Fibroblast of lung (primary cell): ENCODE data around the gene SRL. TPM values are rescaled to one million over a fixed set of nuclear protein-coding genes. Genes with fewer than 3 reads are reported as not detected.

Source experiments
- DNase-seq, 2 donors: peaks; one replicate each; pipeline versions ENCODE4 v3.0.0 to v3.0.0-alpha.2; 2010; ENCODE audit warnings: low read depth in 2 of 2
- H2AFZ ChIP-seq: 2 replicates; pipeline ENCODE4 v1.5.1; 2012; ENCODE audit warnings: low read length, control low read depth, inconsistent platforms
- H3K27ac ChIP-seq: 2 replicates; pipeline ENCODE4 v1.5.1; 2011; ENCODE audit warnings: low read length, control low read depth; ENCODE audit not compliant: insufficient read depth
- H3K27me3 ChIP-seq: 2 replicates; pipeline ENCODE4 v1.5.1; 2011; ENCODE audit warnings: mild to moderate bottlenecking, low read length; ENCODE audit not compliant: control insufficient read depth, insufficient read depth
- H3K36me3 ChIP-seq: 2 replicates; pipeline ENCODE4 v1.5.1; 2011; ENCODE audit warnings: low read length; ENCODE audit not compliant: control insufficient read depth, insufficient read depth
- H3K4me1 ChIP-seq: 2 replicates; pipeline ENCODE4 v1.5.1; 2011; ENCODE audit warnings: low read length; ENCODE audit not compliant: control insufficient read depth, insufficient read depth; ENCODE audit errors: extremely low read depth
- H3K4me2 ChIP-seq: 2 replicates; pipeline ENCODE4 v1.5.1; 2011; ENCODE audit warnings: low read length, control low read depth; ENCODE audit not compliant: insufficient read depth; ENCODE audit errors: extremely low read depth
- H3K4me3 ChIP-seq, 4 experiments: fragments of 200-600 bp in 1 of 4; sonication (generic) in 1 of 4; replicated peaks in 1 of 4; 2 replicates each; pipeline ENCODE4 v1.5.1; 2011 to 2016; ENCODE audit warnings: low read length in 4 of 4, low read depth in 3 of 4, mild to moderate bottlenecking in 3 of 4, control low read depth in 2 of 4, inconsistent platforms in 1 of 4, mixed read lengths in 1 of 4; ENCODE audit not compliant: insufficient read depth in 1 of 4; ENCODE audit errors: control extremely low read depth in 1 of 4
- H3K79me2 ChIP-seq: 2 replicates; pipeline ENCODE4 v1.5.1; 2012; ENCODE audit warnings: mild to moderate bottlenecking, low read length, inconsistent platforms; ENCODE audit not compliant: control insufficient read depth, insufficient read depth
- H3K9ac ChIP-seq: 2 replicates; pipeline ENCODE4 v1.5.1; 2011; ENCODE audit warnings: mild to moderate bottlenecking, low read length, control low read depth; ENCODE audit not compliant: insufficient read depth
- H3K9me3 ChIP-seq: 2 replicates; pipeline ENCODE4 v1.5.1; 2012; ENCODE audit warnings: low read depth, low read length; ENCODE audit not compliant: control insufficient read depth, insufficient read depth
- H4K20me1 ChIP-seq: 2 replicates; pipeline ENCODE4 v1.5.1; 2011; ENCODE audit warnings: low read length; ENCODE audit not compliant: control insufficient read depth, insufficient read depth; ENCODE audit errors: extremely low read depth
- EZH2 ChIP-seq: IDR thresholded peaks from 2 replicates; pipeline ENCODE4 v1.5.1; 2012; ENCODE audit warnings: low read length, control low read depth, mild to moderate bottlenecking; ENCODE audit errors: missing control alignments
- polyA plus RNA-seq, 2 donors: library from polyadenylated mRNA; depleted of rRNA in 1 of 2; stranded (reverse) in 1 of 2; unstranded in 1 of 2; fragments of >200 nt; gene quantifications; 2 replicates each; pipeline ENCODE4 v1.2.1, GENCODE V29; 2011 to 2012; ENCODE audit warnings: missing spikeins in 1 of 2
- total RNA-seq: library from RNA; depleted of rRNA; stranded (reverse); fragments of >200 nt; gene quantifications from 2 replicates; pipeline ENCODE4 v1.2.1, GENCODE V29; 2014
- TF ChIP-seq, protein P1 (sequence below), 2 donors: IDR thresholded peaks in 1 of 2; conservative IDR thresholded peaks in 1 of 2; 1 replicate in 1 of 2; 2 replicates in 1 of 2; pipeline ENCODE4 v1.5.1; 2011 to 2012; ENCODE audit warnings: low read length in 2 of 2, control low read depth in 1 of 2, inconsistent platforms in 1 of 2, low read depth in 1 of 2, mild to moderate bottlenecking in 1 of 2

Gene SRL
- total and polyA plus RNA-seq, 2 donors (not counting 1 experiment from before 2014, with no cell fraction given): 0.07 to 0.17 TPM

DNA sequence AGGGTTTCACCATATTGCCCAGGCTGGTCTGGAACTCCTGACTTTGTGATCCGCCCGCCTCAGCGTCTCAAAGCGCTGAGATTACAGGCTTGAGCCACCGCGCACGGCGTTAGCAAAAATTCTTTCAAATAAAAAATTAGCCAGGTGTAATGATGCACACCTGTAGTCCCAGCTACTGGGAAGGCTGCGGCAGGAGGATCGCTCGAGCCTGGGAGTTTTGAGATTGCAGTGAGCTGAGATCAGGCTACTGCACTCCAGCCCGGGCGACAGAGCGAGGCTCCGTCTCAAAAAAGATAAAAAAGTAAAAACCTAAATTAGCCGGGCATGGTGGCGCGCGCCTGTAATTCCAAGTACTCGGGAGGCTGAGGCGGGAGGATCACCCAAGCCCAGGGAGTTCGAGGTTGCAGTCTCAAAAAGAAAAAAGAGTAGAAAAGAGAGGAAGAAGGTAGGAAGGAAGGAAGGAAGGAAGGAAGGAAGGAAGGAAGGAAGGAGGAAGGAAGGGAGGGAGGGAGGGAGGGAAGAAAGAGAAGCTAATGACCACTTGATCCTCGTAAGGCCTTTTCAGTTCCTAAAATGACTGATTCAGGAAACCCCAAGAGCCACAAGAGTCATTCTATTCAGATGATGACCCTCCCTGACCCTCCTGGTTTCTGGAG, 59.2 kb downstream of the SRL start:
- no peak for TF ChIP-seq EZH2
- TF ChIP-seq, protein P1, sequence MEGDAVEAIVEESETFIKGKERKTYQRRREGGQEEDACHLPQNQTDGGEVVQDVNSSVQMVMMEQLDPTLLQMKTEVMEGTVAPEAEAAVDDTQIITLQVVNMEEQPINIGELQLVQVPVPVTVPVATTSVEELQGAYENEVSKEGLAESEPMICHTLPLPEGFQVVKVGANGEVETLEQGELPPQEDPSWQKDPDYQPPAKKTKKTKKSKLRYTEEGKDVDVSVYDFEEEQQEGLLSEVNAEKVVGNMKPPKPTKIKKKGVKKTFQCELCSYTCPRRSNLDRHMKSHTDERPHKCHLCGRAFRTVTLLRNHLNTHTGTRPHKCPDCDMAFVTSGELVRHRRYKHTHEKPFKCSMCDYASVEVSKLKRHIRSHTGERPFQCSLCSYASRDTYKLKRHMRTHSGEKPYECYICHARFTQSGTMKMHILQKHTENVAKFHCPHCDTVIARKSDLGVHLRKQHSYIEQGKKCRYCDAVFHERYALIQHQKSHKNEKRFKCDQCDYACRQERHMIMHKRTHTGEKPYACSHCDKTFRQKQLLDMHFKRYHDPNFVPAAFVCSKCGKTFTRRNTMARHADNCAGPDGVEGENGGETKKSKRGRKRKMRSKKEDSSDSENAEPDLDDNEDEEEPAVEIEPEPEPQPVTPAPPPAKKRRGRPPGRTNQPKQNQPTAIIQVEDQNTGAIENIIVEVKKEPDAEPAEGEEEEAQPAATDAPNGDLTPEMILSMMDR (conservative IDR thresholded peaks at IDR 0.05 in 1 of 2, IDR thresholded peaks at IDR 0.05 in 1 of 2; ENCODE audit: low read depth in 1 of 2, low read length in 2 of 2): no peak
- peak overlapping the region; percentile 86 for H3K9ac ChIP-seq
- H3K79me2 ChIP-seq: no peaks in the 10 kb centered on the region
- H2AFZ ChIP-seq: no peak overlapping the region
- no peaks in the 10 kb centered on the region for H3K27me3 ChIP-seq
- no peaks in the 10 kb centered on the region for H4K20me1 ChIP-seq
- no peaks in the 10 kb centered on the region for H3K9me3 ChIP-seq
- H3K4me3 ChIP-seq: peak overlapping the region; percentile 47 to 76 (median 52)
- peak overlapping the region; percentile 70 for H3K4me2 ChIP-seq
- H3K27ac ChIP-seq: peak overlapping the region; percentile 89
- DNase-seq: no peak
- H3K4me1 ChIP-seq: peaks cover 2% of the 10 kb centered on the region
- H3K36me3 ChIP-seq: no peaks in the 10 kb centered on the region

DNA sequence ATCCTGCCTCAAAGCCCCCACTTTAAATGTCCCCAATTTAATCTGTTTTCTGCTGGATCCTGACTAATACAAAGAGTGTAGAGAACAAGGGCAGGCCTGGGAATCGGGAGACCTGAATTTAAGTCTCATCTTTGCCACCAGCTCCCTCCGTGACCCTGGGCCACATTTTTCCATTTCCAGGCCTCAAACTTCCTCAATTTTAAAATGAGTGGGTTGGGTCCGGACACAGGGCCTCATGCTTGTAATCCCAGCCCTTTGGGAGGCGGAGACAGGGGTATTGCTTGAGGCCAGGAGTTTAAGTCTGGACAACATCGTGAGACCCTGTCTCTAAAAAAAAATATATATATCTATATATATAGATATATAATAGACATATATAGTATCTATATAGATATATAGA, 61.4 kb downstream of the SRL start:
- Histone ChIP-seq H3K27me3 (no peaks in the 10 kb centered on the region), H3K4me3 (no peak overlapping the region), H3K9me3 (no peaks in the 10 kb centered on the region), H3K36me3 (no peaks in the 10 kb centered on the region), H3K9ac (no peak overlapping the region), H3K79me2 (no peaks in the 10 kb centered on the region), H3K27ac (no peak overlapping the region), H4K20me1 (no peaks in the 10 kb centered on the region), H2AFZ (no peak overlapping the region), H3K4me2 (no peak overlapping the region), H3K4me1 (peaks cover 4% of the 10 kb centered on the region)
- DNase-seq: no peak
- no peak for TF ChIP-seq EZH2
- TF ChIP-seq, protein P1 (conservative IDR thresholded peaks at IDR 0.05 in 1 of 2, IDR thresholded peaks at IDR 0.05 in 1 of 2; ENCODE audit: low read depth in 1 of 2, low read length in 2 of 2): no peak

DNA sequence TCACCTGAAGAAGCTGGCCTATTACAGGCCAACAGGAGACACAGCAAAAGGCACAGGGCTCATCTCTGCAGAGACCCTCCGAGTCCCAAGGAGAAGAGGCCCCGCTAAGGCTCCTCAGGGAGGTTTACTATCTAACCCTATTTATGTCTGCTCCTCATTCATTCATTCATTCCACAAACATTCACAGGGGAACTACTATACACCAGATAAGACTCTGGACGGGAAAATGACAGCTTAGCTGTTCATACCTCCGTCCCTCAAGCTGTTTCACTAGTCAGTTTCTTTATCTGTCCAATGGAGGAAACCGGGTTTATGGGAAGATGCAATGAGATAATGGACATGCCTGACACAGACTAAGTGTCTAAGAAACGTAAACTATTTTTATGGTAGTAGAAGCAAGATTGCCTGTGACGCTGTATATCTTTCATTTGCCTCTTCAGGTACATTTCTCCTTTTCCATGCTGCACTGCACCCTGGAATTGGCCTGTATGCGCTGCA, 62.1 kb downstream of the SRL start:
- Histone ChIP-seq H3K4me3 (no peak overlapping the region), H3K36me3 (no peaks in the 10 kb centered on the region), H3K27me3 (no peaks in the 10 kb centered on the region), H4K20me1 (no peaks in the 10 kb centered on the region), H3K4me1 (peaks cover 4% of the 10 kb centered on the region), H3K27ac (no peak overlapping the region), H3K4me2 (no peak overlapping the region), H2AFZ (no peak overlapping the region), H3K9ac (no peak overlapping the region), H3K9me3 (no peaks in the 10 kb centered on the region), H3K79me2 (no peaks in the 10 kb centered on the region)
- no peak for TF ChIP-seq EZH2
- TF ChIP-seq, protein P1 (conservative IDR thresholded peaks at IDR 0.05 in 1 of 2, IDR thresholded peaks at IDR 0.05 in 1 of 2; ENCODE audit: low read depth in 1 of 2, low read length in 2 of 2): no peak
- DNase-seq: no peak
